GM23338 (cell line): ENCODE data around the gene FAF1. TPM values are rescaled to one million over a fixed set of nuclear protein-coding genes. Genes with fewer than 3 reads are reported as not detected.

Experiments used
- ATAC-seq: fragments of 200-7000 bp; cut with Tn5 transposase; 3 replicates; pipeline ENCODE4 v1.9.1; 2020
- DNase-seq: peaks from one replicate; pipeline ENCODE4 v3.0.0-alpha.2; 2015; ENCODE audit warnings: low spot score
- H2AFZ ChIP-seq: fragments of 200-600 bp; sonication (generic); 2 replicates; pipeline ENCODE4 v1.8.0; 2016; ENCODE audit warnings: antibody characterized with exemption, mild to moderate bottlenecking, moderate library complexity
- H3F3A ChIP-seq: fragments of 200-600 bp; sonication (generic); replicated peaks from 2 replicates; pipeline ENCODE4 v1.8.0; 2017; ENCODE audit warnings: antibody characterized with exemption, mixed run types, low read depth
- H3K27ac ChIP-seq: fragments of 200-600 bp; sonication (generic); 2 replicates; pipeline ENCODE4 v1.6.1; 2016; ENCODE audit warnings: low read depth
- H3K27me3 ChIP-seq: fragments of 200-600 bp; sonication (generic); 2 replicates; pipeline ENCODE4 v1.8.0; 2016; ENCODE audit warnings: mild to moderate bottlenecking, mixed run types, moderate library complexity; ENCODE audit not compliant: insufficient read depth
- H3K36me3 ChIP-seq: fragments of 200-600 bp; sonication (generic); 2 replicates; pipeline ENCODE4 v1.8.0; 2016; ENCODE audit warnings: mild to moderate bottlenecking; ENCODE audit not compliant: insufficient read depth
- H3K4me1 ChIP-seq: fragments of 200-600 bp; sonication (generic); 2 replicates; pipeline ENCODE4 v1.8.0; 2016; ENCODE audit warnings: mild to moderate bottlenecking, moderate library complexity; ENCODE audit not compliant: insufficient read depth
- H3K4me2 ChIP-seq: fragments of 200-600 bp; sonication (generic); 2 replicates; pipeline ENCODE4 v1.7.1; 2017; ENCODE audit warnings: mixed run types
- H3K4me3 ChIP-seq: fragments of 200-600 bp; sonication (generic); 2 replicates; pipeline ENCODE4 v1.6.1; 2016; ENCODE audit warnings: mixed run types
- H3K79me2 ChIP-seq: fragments of 200-600 bp; sonication (generic); replicated peaks from 2 replicates; pipeline ENCODE4 v1.8.0; 2017; ENCODE audit warnings: mild to moderate bottlenecking; ENCODE audit not compliant: insufficient read depth
- H3K9me2 ChIP-seq: fragments of 200-600 bp; sonication (generic); 2 replicates; pipeline ENCODE4 v1.8.0; 2017; ENCODE audit not compliant: insufficient read depth
- H4K20me1 ChIP-seq: fragments of 200-600 bp; sonication (generic); replicated peaks from 2 replicates; pipeline ENCODE4 v1.8.0; 2017; ENCODE audit warnings: mild to moderate bottlenecking; ENCODE audit not compliant: insufficient read depth
- H3K27ac Mint-ChIP-seq: 2 replicates; pipeline ENCODE4 v1.8.0; 2020; ENCODE audit warnings: inconsistent platforms, mild to moderate bottlenecking, moderate library complexity, mixed read lengths
- H3K27me3 Mint-ChIP-seq: 3 replicates; pipeline ENCODE4 v1.8.0; 2022; ENCODE audit warnings: low read depth, mild to moderate bottlenecking, moderate library complexity, mixed read lengths, inconsistent platforms; ENCODE audit not compliant: insufficient read depth, poor library complexity
- H3K36me3 Mint-ChIP-seq: 3 replicates; pipeline ENCODE4 v1.8.0; 2021; ENCODE audit warnings: low read depth, mild to moderate bottlenecking, inconsistent platforms, moderate library complexity, mixed read lengths
- H3K4me1 Mint-ChIP-seq: 3 replicates; pipeline ENCODE4 v1.8.0; 2020; ENCODE audit warnings: mild to moderate bottlenecking, inconsistent platforms, mixed read lengths
- H3K4me3 Mint-ChIP-seq: 3 replicates; pipeline ENCODE4 v1.8.0; 2021; ENCODE audit warnings: moderate library complexity, mild to moderate bottlenecking, inconsistent platforms, mixed read lengths
- H3K9me3 Mint-ChIP-seq: 3 replicates; pipeline ENCODE4 v1.8.0; 2020; ENCODE audit warnings: moderate library complexity, mild to moderate bottlenecking, inconsistent platforms, mixed read lengths
- CREB1 ChIP-seq: fragments of 250-450 bp; sonication (Bioruptor Pico); IDR thresholded peaks from 2 replicates; pipeline ENCODE4 v1.5.0; 2020; ENCODE audit warnings: low read depth, mild to moderate bottlenecking, moderate library complexity
- CTCF ChIP-seq, 2 experiments: fragments of 200-600 bp in 1 of 2; sonication (generic) in 1 of 2; conservative IDR thresholded peaks; 2 replicates each; pipeline versions ENCODE4 v1.5.1 to v1.6.1; 2016 to 2017; ENCODE audit warnings: antibody characterized with exemption in 2 of 2, low read depth in 2 of 2, mild to moderate bottlenecking in 2 of 2, moderate library complexity in 1 of 2
- ETS1 ChIP-seq: IDR thresholded peaks from 2 replicates; pipeline ENCODE4 v1.6.1; 2016; ENCODE audit warnings: antibody characterized with exemption
- EZH2 ChIP-seq: fragments of 200-600 bp; sonication (generic); IDR thresholded peaks from one replicate; pipeline ENCODE4 v1.8.0; 2017; ENCODE audit warnings: antibody characterized with exemption, mild to moderate bottlenecking, low read depth; ENCODE audit not compliant: unreplicated experiment
- EZH2phosphoT487 ChIP-seq: fragments of 200-600 bp; sonication (generic); IDR thresholded peaks from one replicate; pipeline ENCODE4 v1.8.1; 2018; ENCODE audit warnings: antibody characterized with exemption; ENCODE audit not compliant: unreplicated experiment
- JUNB ChIP-seq: IDR thresholded peaks from one replicate; pipeline ENCODE4 v1.6.1; 2016; ENCODE audit warnings: antibody characterized with exemption; ENCODE audit not compliant: unreplicated experiment
- NANOG ChIP-seq: IDR thresholded peaks from 2 replicates; pipeline ENCODE4 v1.6.1; 2016; ENCODE audit warnings: antibody characterized with exemption, borderline replicate concordance
- POLR2AphosphoS5 ChIP-seq: IDR thresholded peaks from 2 replicates; pipeline ENCODE4 v1.6.1; 2016; ENCODE audit warnings: antibody characterized with exemption, low read depth
- REST ChIP-seq: IDR thresholded peaks from one replicate; pipeline ENCODE4 v1.6.1; 2018; ENCODE audit warnings: antibody characterized with exemption; ENCODE audit not compliant: unreplicated experiment
- STAT1 ChIP-seq: IDR thresholded peaks from one replicate; pipeline ENCODE4 v1.6.1; 2016; ENCODE audit warnings: antibody characterized with exemption; ENCODE audit not compliant: unreplicated experiment
- ZNF114 ChIP-seq: fragments of 250-450 bp; sonication (Bioruptor Pico); IDR thresholded peaks from 2 replicates; pipeline ENCODE4 v1.5.0; 2020; ENCODE audit warnings: mild to moderate bottlenecking, moderate library complexity
- ZNF331 ChIP-seq: fragments of 250-450 bp; sonication (Bioruptor Pico); IDR thresholded peaks from 2 replicates; pipeline ENCODE4 v1.5.0; 2020; ENCODE audit warnings: low read depth, mild to moderate bottlenecking, moderate library complexity
- ZNF462 ChIP-seq: fragments of 250-450 bp; sonication (Bioruptor Pico); IDR thresholded peaks from 2 replicates; pipeline ENCODE4 v1.5.0; 2020; ENCODE audit warnings: mild to moderate bottlenecking, moderate library complexity
- polyA plus RNA-seq: library from polyadenylated mRNA; unstranded; fragments of >200 nt; fragmentation: Nextera tagmentation; extraction: Ambion mirVana; gene quantifications from 2 replicates; pipeline ENCODE4 v1.2.1, GENCODE V29; 2016
- total RNA-seq: library from RNA; depleted of rRNA; stranded (reverse); fragments of >200 nt; shearing (Covaris generic); gene quantifications from 2 replicates; pipeline ENCODE4 v1.2.3, GENCODE V29; 2014

FAF1 gene
- total and polyA plus RNA-seq, 2 experiments from 2014 or later: 24.1 to 53.2 TPM

- TF ChIP-seq STAT1 (no peak), ZNF331 (CRISPR knock-in tag) (no peak), NANOG (no peak), REST (no peak), CREB1 (CRISPR knock-in tag) (no peak), EZH2 (no peak), ZNF462 (CRISPR knock-in tag) (no peak), CTCF (conservative IDR thresholded peaks at IDR 0.05; ENCODE audit: low read depth in 2 of 2) (no peak), EZH2phosphoT487 (no peak), JUNB (no peak), ZNF114 (CRISPR knock-in tag) (no peak), POLR2AphosphoS5 (no peak), ETS1 (no peak)
- DNase-seq (no peak), ATAC-seq (no peak)
- H3K9me3 Mint-ChIP-seq: peaks cover 8% of the 10 kb centered on the region; the same call in 2 of the 3 replicates
- peaks cover 59% of the 10 kb centered on the region for H3K27me3 Mint-ChIP-seq
- no peaks in the 10 kb centered on the region for H3K9me2 ChIP-seq
- peaks cover 11% of the 10 kb centered on the region; the same call in 1 of the 2 replicates for H3K4me1 ChIP-seq
- no peak overlapping the region for H3K27ac Mint-ChIP-seq
- H3K36me3 Mint-ChIP-seq: no peaks in the 10 kb centered on the region
- H3K36me3 ChIP-seq: no peaks in the 10 kb centered on the region
- no peak overlapping the region for H3K4me2 ChIP-seq
- no peaks in the 10 kb centered on the region for H3K79me2 ChIP-seq
- peaks cover 15% of the 10 kb centered on the region for H3K4me1 Mint-ChIP-seq
- H3K4me3 Mint-ChIP-seq: no peak overlapping the region
- H3F3A ChIP-seq: no peaks in the 10 kb centered on the region
- H3K4me3 ChIP-seq: no peak overlapping the region
- H4K20me1 ChIP-seq: peaks cover 3% of the 10 kb centered on the region
- no peak overlapping the region for H3K27ac ChIP-seq
- H2AFZ ChIP-seq: no peak overlapping the region
- H3K27me3 ChIP-seq: peaks cover 87% of the 10 kb centered on the region
Measured at GRCh38 chr1:50412813-50413476, 547.1 kb downstream of the FAF1 start.
